GM18499 (cell line): ENCODE data around the gene CTNNA3.
A peak's percentile ranks its signal among the peaks of the same experiment; 100 is the strongest.

ENCODE experiments used
- ATAC-seq: cut with Tn5 transposase; IDR thresholded peaks from one replicate; pipeline ENCODE4 v1.9.1; 2021; ENCODE audit warnings: moderate number of reproducible peaks; ENCODE audit not compliant: insufficient read depth, unreplicated experiment

Gene CTNNA3

DNA sequence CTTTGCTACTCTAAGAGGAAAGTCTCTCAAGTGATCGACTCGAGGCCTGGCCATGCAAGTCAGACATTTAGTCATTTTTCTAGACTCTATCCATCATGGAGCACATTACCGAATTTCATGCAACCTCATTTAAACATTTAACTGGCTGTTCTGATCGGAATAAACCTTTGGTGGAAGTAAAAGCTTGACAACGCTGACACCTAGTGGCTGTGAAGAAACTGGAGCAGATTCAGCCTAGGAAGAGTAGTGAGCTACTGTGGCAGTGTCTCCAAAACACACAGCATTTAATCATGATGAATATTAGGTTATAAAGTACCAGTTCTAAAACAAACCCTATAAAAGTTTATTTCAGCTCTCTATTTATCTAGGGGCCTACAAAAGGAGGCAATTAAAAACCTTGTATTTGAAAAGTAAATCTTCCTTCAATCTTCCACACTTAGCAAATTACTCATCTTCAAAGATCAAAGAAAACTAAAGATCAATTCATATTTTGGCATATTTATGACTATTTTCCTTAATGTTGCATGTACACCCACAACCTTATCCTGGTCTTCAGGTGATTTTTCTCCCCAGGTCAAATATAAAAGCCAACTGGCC lies 175.0 kb downstream of the CTNNA3 start:
- ATAC-seq, result peak; percentile 80

DNA sequence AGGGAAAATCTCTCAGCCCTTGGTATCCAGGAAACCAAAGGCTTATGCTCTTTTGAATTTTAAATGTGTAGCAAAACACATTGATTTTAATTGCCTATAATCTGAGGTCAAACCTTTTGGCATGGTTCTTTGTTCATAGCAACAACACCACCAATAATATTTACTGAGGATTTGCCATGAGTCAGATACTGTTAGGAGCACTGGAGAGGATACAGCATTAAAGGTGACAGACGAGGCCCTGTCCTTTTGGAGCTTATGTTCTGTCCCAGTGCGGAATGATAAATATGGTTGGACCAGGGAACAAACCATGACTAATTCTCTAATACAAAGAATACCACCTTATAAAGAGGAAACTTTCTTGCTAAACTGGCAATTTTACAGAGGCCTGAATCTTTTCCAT lies 176.6 kb downstream of the CTNNA3 start:
- ATAC-seq, result no peak

- ATAC-seq, result no peak
Measured at GRCh38 chr10:67518756-67519155, 177.2 kb downstream of the CTNNA3 start.

GRCh38 chr10:67518043-67518442 lies 178.0 kb downstream of the CTNNA3 start:
- ATAC-seq, result no peak

DNA sequence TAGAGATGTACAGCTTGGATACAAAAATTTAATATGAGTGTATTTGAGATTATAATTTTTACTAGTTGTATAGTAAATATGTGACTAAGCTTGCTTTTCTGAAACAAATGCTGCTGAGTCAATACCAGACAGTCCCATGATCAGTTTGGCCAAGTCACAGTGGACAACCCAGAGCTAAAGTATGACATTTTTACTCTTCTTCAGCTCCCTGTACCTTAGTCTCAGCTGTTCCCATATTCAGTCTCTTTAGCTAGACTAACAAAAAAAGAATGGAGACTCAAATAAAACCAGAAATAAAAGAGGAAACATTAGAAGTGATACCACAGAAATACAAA lies 189.3 kb downstream of the CTNNA3 start:
- ATAC-seq, result no peak

DNA sequence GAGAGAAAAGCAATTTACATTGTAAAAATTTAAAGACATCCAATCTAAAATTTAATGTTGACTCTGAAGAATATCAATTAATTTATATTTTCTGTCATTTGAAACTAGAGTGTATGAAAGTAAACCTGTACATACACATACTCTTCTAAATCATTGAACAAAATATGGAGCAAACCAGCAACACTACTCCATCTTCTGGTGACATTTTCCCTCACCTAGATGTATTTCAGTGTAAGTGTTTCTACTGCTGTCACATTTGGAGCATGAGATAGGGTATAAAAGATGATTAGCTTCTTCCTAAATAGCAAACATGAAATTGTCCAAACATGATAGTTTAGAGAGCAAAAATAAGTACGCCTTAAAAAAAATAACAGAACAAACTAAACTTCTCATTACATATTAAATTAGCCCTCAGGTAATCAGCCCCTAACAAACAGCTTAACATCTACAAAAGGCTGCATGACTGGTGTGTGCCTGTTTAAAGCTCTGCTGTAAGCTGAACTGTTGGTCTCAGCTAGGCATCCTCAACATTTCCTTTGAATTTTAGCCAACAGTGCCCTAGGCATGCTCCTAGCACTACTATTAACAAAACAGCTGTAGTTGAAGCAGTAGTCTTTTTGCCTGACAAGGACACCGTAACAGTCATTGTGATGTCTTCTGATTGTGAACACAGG lies 189.8 kb downstream of the CTNNA3 start:
- no peak for ATAC-seq

GRCh38 chr10:67492317-67493019 lies 203.5 kb downstream of the CTNNA3 start:
- no peak for ATAC-seq

DNA sequence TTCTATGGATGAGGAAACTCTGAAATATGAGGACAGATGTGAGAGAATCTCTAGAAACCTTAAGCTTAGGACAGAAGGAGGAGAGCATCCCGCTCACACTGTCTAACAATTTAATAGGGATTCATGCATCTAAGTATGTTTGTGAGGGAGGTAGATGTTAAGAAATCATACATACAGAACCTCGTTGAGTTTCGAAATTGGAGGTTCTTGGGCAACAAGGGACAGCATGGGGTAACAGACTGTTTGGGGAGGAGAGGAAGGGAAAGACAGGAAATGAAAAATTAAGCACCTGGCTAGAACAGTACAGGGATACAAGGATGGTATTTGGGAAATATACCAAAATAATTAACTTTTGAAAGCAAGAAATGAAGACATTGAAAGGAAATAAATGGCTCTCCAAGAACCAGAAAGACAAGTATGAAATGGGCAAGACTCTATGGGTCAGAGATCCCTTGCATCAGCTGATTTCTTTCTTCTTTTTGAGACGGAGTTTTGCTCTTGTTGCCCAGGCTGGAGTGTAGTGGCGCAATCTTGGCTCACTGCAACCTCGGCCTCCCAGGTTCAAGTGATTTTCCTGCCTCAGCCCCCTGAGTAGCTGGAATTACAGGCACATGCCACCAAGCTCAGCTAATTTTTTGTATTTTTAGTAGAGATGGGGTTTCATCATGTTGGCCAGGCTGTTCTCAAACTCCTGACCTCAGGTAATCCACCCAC lies 207.9 kb downstream of the CTNNA3 start:
- no peak for ATAC-seq

DNA sequence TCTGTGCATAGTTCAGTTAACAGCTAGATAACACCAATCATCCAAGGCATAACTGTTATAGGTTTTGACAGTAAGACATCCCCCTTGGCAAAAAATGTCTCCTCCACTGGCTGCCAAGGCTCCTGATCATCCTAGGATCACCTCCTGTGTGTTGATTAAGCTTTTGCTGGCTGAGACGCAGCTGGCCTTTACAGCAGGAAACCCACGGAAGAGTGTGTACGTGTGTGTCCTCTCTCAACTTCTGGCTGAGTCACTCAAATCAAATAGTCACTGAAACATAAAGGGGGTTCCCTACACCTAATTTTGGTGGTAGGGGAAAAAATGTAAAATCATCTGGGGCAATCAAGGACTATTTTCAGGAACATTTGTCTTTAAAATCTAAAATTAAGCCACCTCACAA lies 208.8 kb downstream of the CTNNA3 start:
- no peak for ATAC-seq

- no peak for ATAC-seq
Measured at GRCh38 chr10:67477868-67478267, 218.1 kb downstream of the CTNNA3 start.

DNA sequence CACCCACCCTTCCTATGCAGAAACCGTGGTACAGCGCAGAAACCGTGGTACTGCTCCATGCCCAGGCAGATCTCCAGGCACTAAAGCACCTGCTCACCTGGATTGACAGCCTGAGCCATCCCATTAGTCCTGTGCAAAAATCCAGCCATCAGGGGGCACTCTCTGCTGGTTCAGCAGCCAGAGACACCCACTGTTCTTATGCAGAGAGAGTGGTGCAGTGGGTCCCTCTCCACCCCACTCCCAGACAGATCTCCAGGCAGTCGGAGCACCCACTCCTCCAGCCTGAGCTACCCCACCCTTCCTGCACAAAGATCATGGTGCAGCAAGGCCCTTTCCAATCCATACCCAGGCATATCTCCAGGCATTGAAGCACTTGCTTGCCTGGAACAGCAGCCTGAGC lies 219.8 kb downstream of the CTNNA3 start:
- no peak for ATAC-seq

DNA sequence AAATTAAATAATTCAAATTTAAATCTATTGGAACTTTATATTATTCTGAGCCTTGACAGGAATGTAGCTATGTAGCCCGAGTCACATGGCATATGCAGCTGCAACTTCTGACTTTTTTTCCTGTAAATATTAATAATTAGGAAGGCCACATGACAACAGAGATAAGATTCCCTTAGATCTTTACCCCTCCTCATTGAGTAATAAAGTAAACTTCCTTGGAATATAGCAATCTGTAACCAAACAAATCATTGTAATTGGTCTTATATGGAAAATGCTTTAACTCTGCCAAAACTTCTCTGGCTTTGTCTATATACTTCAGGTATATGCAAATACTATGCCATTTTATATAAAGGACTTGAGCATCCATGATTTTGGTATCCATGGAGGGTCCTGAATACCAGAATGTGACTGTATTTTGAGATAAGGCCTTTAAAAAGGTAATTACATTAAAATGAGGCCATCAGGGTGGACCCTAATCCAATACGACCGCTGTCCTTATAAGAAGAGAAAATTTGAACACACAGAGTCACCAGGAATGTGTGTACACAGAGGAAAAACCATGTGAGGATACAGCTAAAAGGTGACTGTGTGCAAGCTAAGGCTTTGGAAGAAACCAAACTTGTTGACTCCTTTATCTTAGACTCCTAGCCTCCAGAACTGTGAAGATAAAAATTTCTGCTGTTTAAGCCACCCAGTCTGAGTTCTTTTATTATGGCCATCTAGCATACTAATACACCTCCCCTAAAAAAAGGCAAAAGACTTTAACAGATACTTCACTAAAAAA lies 222.0 kb downstream of the CTNNA3 start:
- no peak for ATAC-seq

DNA sequence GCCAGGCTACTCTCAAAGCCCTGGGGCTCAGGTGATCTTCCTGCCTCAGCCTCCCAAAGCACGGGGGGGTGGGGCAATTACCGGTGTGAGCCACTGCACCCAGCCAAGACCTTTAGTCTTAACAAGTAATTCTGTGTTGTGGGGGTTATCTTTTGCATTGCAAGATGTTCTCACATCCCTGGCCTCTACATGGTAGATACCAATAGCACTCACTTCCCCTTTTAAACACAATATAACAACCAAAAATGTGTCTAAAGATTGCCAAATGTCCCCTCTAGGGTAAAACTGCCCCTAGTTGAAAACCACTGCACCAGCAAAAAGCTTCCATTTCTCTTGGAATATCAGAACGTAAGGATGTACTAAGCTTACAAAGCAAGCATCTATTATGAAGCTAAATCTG lies 225.0 kb downstream of the CTNNA3 start:
- ATAC-seq, result no peak

GRCh38 chr10:67464278-67464677 lies 231.7 kb downstream of the CTNNA3 start:
- ATAC-seq, result no peak

DNA sequence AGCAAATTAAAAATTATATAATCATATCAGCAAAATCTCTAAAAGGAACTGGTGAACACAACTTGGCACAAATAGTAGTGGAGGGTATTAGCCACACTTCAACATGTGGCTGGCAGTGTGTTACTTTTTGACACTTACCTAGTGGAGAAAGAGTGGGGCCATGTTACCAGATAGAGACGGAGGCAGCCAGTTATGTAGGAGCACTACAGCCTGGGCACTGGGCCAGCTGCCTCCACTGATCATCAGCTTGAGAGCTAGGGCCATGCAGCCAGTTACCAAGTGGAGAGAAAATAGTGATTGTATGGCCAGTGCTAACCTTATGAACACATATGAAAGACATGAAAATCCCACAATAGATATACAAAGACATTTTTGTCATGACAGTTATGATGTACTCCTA lies 243.1 kb downstream of the CTNNA3 start:
- ATAC-seq, result no peak

- ATAC-seq, result no peak
Measured at GRCh38 chr10:67438605-67439304, 257.2 kb downstream of the CTNNA3 start.

DNA sequence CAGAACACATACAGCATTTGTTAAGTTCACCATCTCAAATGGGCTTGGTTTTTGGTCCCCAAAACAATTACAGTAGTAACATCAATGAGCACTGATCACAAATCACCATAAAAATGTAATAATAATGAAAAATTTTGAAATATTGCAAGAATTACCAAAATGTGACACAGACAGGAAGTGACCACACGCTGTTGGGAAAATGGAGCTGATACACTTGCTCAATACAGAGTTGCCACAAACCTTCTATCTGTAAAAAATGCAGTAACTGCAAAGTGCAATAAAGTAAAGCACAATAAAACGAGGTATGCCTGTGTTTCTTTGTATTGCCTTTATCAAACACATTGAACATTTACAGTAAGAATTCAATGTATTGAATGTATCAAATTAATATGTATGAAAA lies 262.7 kb downstream of the CTNNA3 start:
- ATAC-seq, result no peak

DNA sequence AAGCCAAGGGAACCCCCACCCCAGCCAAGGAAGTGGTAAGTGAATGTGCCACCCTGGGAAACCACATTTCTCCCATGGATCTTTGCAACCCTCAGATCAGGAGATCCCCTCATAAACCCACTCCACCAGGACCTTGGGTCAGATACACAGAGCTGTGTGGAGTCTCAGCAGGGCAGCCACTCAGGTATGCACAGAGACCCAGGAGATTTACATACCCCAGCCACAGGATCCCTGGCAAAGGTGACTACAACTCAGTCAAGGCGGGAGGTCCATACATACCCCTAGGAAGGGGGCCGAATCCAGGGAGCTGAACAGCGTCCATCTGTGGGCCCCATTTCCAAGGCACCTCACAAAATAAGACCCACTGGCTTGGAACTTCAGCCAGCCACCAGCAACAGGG lies 293.4 kb downstream of the CTNNA3 start:
- ATAC-seq, result no peak

DNA sequence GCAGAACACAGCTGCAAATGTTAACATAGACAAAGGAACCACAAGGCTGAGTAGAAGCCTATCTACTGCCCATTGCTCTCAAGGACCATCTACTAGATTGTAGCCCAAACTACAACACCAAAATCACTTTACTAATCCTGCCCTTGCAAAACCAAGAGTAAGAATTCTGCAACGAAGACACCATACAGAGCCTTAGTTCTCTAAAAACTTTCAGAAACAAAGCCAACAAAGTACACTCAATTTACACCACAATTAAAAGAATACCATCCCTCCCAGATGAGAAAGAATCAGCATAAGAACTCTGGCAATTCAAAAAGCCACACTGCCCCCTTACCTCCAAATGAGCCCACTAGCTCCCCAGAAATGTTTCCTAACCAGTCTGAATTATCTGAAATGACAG lies 294.3 kb downstream of the CTNNA3 start:
- ATAC-seq, result no peak
